Endometrial microvascular endothelial cells (primary cell): ENCODE data around the gene RFLNA. TPM values are rescaled to one million over a fixed set of nuclear protein-coding genes. Genes with fewer than 3 reads are reported as not detected.

Source experiments
- in situ Hi-C: cut with HindIII; loops from 2 replicates; pipeline ENCODE4 v1.10.0; 2017; ENCODE audit warnings: low sequenced_read_pairs, low pct_unique_long_range_greater_than_20kb; ENCODE audit errors: inconsistent ontology term
- total RNA-seq: library from RNA; depleted of rRNA; stranded (reverse); fragments of >200 nt; gene quantifications from one replicate; pipeline ENCODE4 v1.2.3, GENCODE V29; 2015; ENCODE audit errors: inconsistent ontology term

The RFLNA gene
- total RNA-seq, 1 donor from 2014 or later: under 0.01 TPM

DNA sequence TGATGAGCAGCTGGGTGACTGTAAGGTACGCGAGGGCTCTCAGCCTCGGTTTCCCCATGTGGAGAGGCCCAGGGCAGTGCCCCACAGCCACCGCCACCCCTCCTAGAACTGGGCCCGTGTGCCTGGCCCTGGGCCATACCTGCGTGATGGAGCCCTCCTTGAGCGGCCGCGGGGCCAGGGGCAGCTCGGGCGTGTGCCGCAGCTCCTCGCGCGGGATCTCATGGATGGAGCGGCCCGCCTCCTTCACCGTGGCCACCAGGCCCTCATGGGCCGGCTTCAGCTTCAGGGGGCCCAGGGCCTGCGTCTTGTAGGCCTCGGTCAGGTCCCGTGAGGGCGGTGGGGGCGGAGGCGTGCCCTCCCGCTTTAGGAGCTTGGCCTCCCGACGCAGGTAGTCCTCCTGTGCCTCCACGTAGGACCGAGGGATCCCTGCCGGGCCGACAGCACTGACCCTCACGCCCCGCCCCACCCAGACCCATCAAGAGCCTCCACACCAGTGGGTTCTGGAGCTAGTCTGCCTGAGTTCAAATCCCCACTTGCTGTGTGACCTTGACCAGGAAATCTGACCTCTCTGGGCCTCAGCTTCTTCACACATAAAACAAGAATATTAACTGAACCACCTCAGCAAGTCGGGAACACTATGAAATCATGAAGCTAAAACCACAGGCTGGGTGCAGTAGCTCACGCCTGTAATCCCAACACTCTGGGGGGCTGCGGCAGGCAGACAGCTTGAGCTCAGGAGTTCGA, 51.7 kb downstream of the RFLNA start:
- in situ Hi-C loops: no loop called here

DNA sequence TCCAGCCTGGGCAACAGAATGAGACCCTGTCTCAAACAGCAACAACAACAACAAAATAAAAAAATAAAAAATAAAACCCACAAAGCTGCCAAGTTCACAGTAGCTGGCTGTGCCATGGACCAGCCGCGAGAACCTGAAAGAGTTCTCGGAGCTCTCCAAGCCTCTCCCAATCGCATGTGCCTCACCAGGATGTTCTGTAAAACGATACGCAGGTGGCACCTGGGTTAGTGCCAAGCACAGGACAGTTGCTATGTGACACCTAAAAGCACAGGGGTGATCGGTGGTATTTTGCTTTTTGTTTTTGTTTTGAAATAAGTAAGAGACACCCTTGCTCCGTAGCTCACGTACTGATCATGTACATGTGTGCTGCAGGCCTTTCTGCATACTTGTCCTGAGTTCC, 52.4 kb downstream of the RFLNA start:
- in situ Hi-C loops: no loop called here

DNA sequence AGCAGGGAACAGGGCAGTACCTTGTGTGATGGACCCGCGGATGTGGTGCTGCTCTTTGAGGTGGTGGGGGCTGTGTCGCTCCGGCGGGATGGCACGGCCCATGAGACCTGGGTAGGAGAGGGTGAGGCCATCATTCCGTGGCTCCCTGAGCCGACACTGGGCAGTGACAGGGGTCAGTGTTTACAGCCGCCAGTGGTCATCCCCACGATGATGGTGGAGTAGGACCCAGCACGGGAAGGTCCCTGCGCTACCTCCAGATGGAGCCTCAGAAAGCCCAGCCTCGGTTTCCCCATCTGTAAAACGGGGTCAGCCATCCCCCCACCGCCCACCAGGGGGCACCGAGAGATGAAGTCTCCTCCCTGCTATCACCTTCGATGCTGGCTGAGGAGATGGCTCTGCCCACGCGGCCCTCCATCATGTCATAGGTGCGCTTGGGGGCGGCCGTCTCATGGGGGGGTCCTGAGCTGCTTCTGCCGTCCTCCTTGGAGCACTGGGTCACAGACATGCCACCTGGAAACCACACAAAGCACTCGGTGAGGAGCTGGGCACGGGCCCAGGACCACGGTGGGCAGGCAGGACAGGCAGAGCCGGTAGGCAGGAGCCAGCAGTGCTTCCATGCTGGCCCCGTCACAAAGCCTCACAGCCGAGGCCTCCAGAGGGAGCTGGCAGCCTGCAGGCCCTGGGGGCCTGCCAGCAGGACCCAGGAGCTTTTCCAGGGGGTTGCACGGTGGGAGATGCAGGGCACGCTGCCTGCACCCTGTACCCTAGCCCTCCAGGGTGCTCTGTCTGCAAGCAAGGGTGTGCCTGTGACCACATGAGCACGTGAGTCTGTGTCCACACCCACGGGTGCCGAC, 53.1 kb downstream of the RFLNA start:
- in situ Hi-C loops: no loop called here

DNA sequence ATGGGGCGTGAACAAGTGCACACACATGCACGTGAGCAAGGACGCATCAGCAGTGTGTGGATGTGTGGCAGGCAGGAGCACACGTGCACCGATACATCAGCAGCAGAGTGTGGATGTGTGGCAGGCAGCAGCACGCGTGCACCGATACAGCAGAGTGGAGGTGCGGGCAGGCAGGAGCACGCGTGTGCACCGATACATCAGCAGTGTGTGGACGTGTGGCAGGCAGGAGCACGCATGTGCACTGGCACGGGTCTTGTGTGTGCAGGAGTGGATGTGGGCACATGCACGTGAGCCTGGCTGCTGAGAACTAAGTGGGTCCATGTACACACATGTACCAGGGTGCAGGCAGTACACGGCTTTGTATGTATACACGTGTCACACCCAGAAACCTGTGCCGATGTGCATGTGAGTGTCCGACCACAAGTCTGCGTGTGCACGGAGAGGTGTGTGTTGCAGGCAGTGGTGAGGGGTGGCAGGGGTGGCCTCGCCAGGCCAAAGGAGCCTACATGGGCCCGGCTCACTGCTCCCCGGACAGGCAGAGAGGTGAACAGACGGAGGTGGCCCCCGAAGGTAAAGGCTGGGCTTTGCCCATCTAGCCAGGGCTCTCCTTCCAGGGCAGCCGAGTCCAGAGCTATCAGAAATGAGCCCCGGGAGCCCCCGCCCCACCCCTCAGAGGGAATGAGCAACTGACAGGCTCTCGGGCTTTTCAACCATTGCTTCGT, 53.9 kb downstream of the RFLNA start:
- in situ Hi-C loops: no loop called here

DNA sequence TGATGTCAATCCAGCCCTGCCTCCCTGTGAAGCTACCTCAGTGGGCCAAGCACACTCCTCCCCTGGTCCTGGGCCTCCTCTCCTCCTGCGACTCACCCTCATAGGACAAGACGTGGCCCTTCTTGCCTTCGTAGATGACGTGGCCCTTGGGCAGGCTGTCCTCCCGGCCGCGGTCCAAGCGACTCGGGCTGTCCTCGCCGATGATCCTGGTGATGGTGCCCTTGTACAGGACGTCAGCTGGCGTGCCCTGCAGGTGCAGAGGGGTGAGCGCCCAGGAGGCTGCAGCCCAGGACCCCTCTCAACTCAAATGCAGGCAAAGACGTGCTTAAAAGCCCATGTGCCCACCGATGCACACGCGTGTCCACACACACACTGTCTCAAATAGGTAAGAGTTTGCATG, 55.6 kb downstream of the RFLNA start:
- in situ Hi-C loops: loop anchor here (10.0 kb wide), 1 partner anchor 384 kb away; no protein-coding TSS in a partner anchor

DNA sequence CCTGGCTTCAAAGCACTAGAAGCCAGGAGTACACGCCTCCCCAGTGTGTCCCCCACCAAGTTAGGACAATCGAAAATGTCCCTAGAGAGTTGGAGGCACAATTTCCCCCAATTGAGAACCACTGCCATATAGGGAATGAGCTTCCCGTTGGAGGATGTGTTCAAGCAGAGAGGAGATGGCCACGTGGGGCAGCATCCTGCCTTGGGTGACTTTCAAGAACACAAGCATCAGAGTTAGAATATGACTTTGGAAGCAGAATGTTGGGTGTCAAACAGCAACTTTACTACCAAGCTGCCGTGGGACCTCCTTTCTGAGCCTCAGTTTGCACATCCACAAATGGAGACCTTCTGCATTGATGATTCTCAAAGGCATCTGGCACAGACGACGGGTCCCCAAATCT, 56.5 kb downstream of the RFLNA start:
- in situ Hi-C loops: loop anchor here (10.0 kb wide), 1 partner anchor 383 kb away; no protein-coding TSS in a partner anchor

DNA sequence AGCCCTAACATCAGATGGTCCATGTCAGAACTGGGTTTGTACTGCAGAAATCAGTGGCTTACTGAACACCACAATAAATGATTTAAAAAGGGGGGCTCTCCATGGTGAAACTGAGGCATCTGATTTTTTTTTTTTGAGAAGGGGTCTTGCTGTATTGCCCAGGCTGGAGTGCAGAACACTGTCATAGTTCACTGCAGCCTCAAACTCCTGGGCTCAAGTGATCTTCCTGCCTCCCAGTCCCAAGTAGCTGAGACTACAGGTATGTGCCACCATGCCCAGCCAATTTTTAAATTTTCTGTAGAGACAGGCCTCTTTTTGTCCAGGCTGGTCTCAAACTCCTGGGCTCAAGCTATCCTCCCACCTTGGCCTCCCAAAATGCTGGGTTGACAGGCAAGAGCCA, 57.4 kb downstream of the RFLNA start:
- in situ Hi-C loops: loop anchor here (10.0 kb wide), 1 partner anchor 383 kb away; no protein-coding TSS in a partner anchor

DNA sequence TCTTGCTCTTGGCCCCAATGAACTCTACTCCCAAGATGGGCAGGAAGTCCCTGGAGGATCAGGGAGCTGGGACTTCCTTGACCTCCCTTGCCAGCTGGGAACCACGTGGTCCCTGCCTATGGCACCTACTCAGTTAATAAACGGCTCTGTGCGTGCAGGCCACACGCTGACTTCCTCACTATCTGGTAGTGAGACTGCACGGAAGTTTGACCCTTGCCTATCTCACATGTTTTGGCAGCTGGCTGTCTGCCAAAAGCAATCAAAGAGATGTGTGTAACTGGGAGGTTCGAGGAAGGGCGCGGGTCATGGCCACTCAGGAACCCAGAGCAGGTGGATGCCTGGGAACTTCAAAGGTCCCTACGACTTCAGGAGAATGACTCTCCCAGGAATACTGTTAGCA, 57.9 kb downstream of the RFLNA start:
- in situ Hi-C loops: loop anchor here (10.0 kb wide), 1 partner anchor 382 kb away; no protein-coding TSS in a partner anchor

DNA sequence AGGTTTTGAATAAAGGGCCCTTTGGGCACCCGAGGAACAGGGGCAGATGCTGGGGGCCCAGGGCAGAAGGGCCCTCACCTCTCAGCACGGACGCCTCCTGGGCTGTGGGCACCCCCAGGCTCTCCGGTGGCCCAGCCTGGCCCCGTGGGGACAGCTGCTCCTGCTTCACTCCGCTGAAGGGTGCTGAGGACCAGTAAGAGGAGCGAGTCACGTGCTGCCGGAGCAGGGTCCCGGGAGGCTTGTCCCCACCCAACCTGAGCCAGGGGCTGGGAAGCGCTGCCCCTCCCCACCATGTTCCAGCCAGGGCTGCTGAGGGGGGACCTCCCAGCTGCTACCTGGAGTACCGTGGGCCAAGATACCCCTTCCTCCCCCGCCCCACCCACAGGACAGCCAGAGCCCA, 59.5 kb downstream of the RFLNA start:
- in situ Hi-C loops: loop anchor here (10.0 kb wide), 1 partner anchor 380 kb away; no protein-coding TSS in a partner anchor

DNA sequence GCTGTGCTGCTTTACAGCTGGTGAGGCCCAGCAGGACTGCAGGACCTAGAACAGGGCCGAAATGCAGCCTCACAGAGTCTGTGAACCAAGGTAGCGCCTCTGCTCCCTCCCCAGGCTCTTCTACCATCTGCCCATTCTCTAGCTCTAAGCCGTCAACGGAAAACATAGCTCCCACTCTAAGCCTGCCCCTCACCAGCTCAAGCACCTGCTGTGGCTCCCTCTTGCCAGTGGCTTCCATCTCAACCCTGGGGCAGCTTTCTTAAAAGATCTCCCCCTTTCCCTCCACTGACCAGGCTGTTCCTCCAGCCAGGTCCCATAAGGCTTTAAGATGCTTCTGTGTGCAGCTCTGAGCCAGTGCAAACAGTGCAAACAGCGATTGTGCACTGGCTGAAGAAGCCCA, 61.3 kb downstream of the RFLNA start:
- in situ Hi-C loops: loop anchor here (10.0 kb wide), 1 partner anchor 379 kb away; no protein-coding TSS in a partner anchor

DNA sequence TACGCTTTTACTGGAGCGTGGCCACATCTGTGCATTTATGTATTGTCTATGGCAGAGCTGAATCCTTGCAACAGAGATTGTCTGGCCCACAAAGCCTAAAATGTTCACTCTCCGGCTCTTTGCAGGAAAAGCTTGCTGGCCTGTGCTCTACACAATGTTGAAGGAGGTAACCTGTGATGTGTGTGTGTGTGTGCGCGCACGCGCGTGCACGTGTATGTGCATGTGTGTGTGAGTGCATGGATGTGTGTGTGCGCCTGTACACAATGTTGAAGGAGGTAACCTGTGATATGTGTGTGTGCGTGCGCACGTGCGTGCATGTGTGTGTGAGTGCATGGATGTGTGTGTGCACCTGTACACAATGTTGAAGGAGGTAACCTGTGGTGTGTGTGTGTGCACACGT, 62.7 kb downstream of the RFLNA start:
- in situ Hi-C loops: loop anchor here (10.0 kb wide), 1 partner anchor 377 kb away; no protein-coding TSS in a partner anchor

DNA sequence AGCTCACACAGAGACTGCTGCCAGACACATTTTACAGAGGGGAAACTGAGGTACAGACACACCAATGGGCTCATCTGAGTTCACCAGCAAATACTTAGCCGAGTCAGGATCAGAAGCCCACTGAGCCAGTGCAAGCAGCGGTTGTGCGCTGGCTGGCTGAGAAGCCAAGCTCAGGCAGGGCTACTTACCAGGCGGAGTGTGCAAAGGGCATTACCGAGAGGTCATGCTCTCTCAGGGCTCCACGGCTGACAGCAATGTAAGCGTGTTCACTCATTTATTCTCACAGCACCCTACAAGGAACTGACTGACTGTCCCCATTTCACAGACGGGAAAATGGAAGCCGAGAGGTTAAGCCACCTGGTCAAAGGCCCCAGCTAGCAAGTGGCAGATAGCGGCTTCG, 63.7 kb downstream of the RFLNA start:
- in situ Hi-C loops: loop anchor here (10.0 kb wide), 1 partner anchor 376 kb away; no protein-coding TSS in a partner anchor

DNA sequence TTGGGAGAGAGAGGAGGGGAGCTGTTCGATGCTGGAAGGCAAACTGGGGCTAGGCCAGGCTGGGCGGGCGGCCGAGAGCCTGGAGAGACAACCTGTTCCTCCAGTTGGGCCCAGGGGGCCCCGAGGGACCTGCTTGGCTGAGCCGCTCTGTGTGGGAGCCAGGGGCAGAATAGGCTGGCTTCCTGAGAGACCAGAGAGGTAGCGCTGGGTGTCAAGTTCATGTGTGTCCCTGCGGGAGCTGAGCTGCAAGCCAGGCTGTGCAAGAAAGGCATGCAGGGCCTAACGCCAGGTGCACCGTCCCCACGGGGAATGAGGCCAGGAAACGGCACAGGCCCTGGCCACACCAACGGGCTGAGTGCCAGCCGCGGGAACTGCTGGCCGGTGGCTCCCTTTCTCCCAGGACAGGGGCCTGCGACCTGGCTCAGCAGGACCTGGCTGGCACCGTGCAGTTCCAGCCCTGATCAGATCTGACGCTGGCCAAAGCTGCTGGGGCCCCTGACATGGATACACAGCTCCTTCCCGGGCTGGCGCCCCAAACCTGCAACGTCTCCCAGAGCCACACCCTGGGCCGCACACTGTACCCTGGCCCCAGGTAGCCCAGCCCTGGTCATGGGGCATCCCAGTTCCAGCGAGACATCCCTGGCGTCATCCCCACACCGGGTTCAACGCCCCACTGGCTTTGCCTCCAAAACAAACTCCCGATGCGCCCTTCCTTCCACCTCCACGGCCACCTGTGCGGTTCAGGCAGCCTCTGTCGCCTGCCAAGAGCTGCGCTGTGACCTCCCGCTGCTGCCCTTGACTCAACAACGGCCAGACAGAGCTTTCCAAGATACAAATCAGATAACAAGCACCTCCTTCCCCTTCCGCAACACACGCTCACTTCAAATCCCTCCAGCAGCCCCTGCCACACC, 65.0 kb downstream of the RFLNA start:
- in situ Hi-C loops: loop anchor here (10.0 kb wide), 1 partner anchor 375 kb away; no protein-coding TSS in a partner anchor

DNA sequence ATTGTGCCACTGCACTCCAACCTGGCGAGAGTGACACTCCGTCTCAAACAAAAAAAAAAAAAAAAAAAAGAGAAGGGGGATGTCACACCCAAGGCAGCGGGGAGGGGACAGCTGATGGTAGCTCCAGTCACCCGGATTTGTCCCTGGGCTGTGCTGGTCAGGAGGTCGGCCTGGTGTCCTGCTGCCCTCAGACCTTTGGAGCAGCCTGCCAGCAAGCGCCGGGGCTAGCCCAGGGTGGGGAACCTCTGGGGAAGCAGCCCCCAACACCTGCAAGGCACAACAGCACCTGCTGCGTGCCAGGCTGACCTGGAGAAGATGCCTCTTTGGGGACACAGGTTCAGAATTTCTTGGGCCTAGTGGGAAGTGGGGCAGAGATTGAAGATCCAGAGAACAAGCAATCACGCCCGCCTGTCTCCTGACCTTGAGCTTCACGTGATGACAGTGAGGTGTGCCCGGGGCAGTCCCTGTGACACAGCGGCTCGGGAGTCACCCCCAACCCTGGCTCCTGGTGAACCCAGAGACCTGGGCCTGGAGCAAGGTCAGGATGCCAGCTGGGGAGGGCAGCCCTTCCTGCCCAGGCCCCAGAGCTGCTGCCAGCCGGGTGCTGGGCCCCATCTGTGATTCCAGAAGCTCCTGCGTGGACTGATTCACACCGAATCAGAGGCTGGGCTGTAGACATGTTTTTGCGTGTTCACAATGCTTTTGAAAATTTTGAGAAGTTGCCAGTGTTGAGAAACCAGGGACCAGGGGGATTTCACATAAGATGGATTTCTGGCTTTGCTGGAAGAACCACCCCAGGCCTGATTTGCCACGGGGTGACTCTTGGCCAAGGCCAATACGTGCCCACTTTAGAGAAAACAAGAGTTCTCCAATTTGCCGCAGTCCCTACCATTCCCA, 66.4 kb downstream of the RFLNA start:
- in situ Hi-C loops: no loop called here

DNA sequence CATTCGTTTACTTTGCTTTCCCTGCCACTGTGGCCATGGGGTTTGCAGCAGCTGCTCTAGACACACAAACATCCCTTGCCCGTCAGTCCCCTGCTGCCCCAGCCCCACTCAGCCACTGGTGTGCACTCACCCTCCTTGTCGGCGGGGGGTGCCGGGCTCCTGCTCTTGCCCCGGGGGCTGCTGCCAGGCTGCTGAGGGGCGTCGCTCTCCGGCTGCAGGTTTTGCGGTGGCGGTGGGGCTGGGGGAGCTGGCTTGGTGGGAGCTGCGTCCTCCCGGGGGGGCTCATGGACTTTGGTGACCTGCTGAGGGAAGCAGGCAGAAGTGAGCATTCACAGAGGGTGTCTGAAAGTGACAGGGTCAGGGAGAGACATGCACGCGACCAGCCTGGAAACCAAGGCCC, 67.1 kb downstream of the RFLNA start:
- in situ Hi-C loops: no loop called here

DNA sequence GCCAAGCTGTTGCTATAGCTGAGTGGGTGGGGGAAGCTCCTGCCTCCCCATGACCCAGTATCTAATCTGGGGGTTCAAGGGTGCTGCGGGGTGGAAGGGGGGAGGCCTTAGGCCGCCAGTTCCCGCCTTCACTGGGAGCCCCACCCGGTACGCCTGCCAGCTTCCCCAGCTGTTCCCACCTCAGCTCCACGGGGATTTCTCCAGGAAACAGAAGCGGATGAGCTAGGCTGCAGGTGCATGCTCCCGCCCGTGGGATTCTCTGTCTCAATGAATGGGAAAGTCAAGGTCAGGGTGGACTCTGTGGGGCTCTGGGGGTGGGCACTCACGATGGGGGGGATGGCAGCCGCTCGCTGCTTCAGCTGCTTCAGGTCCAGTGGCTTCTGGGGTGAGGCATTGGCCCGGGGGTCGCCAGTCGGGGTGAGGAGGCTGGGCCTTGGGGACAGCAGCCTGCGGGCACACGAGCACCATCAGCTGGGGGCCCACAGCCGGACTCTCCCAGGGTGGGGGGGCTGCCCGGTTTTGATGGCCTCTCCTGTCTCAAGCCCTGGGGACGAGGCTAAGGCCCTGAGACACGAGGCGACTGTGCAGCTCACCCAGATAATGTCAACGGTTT, 68.6 kb downstream of the RFLNA start:
- in situ Hi-C loops: no loop called here

DNA sequence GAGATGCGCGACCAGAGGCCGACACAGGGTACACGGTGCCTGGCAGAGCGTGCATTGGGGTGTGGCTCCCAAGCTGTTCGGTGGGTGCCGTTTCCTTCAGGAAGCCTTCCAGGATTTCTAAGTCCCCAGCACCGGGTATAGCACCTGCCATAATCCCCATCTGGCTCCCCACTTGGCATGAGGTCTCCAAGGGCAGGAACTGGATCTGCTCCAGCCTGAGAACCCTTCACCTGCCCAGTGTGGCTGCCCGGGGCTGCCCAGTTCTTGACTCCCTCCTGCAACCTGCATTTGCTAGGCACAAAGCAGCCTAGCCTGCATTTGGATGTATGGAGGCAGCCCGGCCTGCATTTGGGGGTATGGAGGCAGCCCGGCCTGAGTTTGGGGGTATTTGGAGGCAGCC, 69.7 kb downstream of the RFLNA start:
- in situ Hi-C loops: no loop called here
